ENCODE results near the gene STOML1. TPM values are rescaled to one million over a fixed set of nuclear protein-coding genes. Genes with fewer than 3 reads are reported as not detected.

STOML1 gene
- total and polyA plus RNA-seq, 4 experiments from 2014 or later, result 8.1 to 11.1 (median 9.8) TPM

DNA sequence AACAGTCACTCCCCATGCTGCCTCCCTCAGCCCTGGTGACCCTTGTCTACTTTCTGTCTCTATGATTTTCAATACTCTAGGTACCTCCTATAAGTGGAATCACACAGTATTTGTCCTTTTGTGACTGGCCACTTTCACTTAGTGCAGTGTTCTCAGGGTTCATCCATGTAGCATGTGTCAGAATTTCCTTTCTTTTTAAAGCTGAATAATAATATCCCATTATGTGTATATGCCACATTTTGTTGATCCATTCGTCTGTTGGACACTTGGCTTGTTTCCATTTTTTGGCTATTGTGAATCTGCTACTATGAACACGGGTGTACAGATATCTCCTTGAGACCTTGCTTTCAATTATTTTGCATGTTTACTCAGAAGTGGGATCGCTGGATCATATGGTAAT is 36.6 kb upstream of the STOML1 start:
- Histone ChIP-seq H3K4me3 (ENCODE audit: low read length in 2 of 2) (no peak overlapping the region), H3K27me3 (ENCODE audit: insufficient read depth, low read length) (no peaks in the 10 kb centered on the region), H3K27ac (ENCODE audit: low read depth, low read length) (no peak overlapping the region), H3K36me3 (ENCODE audit: insufficient read depth, low read length) (peaks cover 54% of the 10 kb centered on the region), H3K4me1 (ENCODE audit: insufficient read depth, low read length) (no peaks in the 10 kb centered on the region), H3K9me3 (ENCODE audit: control insufficient read depth in 1 of 2, low read length in 2 of 2) (no peaks in the 10 kb centered on the region)
- Mint-ChIP-seq H3K4me1 (peaks cover 0 to 4% (median 0%) of the 10 kb centered on the region in 4 donors), H3K27me3 (no peaks in the 10 kb centered on the region), H3K36me3 (peaks cover 34 to 62% of the 10 kb centered on the region in 2 donors), H3K4me3 (no peak overlapping the region), H3K27ac (peak overlapping the region in 2 of 7 donors; percentile 5 to 52), H3K9me3 (no peaks in the 10 kb centered on the region)
- ChIA-PET CTCF (ENCODE audit: partially characterized antibody) (interaction anchor here (1.2 to 1.8 kb wide), 2 partner anchors 19 to 56 kb away, joined by 4 to 6 read pairs; no protein-coding TSS in a partner anchor), POLR2A (ENCODE audit: partially characterized antibody) (no interaction called here)
- no peak for DNase-seq
- intact Hi-C loops (cut with micrococcal nuclease), result no loop called here

DNA sequence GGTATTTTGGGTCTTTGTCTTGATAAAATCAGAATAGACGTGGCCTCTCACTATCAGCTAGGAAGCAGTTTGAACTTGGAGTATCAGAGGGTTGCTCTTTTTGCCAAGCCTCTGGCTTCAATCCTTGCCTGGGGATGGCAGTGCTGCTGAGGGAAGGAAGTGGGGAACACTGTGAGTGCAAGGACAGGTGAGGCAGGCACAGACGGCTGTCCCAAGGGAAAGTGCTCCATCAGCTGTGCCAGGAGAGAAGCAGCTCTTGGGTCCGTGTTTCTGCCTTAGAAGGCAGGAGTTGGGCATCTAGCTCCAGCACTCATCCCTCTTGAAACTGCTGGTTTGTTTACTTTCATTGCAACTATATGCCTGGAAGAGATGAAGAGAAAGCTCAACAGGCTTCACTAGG is 35.6 kb upstream of the STOML1 start:
- Histone ChIP-seq H3K27ac (ENCODE audit: low read depth, low read length) (no peak overlapping the region), H3K4me1 (ENCODE audit: insufficient read depth, low read length) (no peaks in the 10 kb centered on the region), H3K27me3 (ENCODE audit: insufficient read depth, low read length) (no peaks in the 10 kb centered on the region), H3K4me3 (ENCODE audit: low read length in 2 of 2) (no peak overlapping the region), H3K36me3 (ENCODE audit: insufficient read depth, low read length) (peaks cover 54% of the 10 kb centered on the region), H3K9me3 (ENCODE audit: control insufficient read depth in 1 of 2, low read length in 2 of 2) (no peaks in the 10 kb centered on the region)
- Mint-ChIP-seq H3K27ac (peak overlapping the region in 1 of 7 donors; percentile 35), H3K4me3 (no peak overlapping the region), H3K27me3 (no peaks in the 10 kb centered on the region), H3K4me1 (peaks cover 0 to 9% (median under 1%) of the 10 kb centered on the region in 4 donors), H3K36me3 (peaks cover 39 to 61% of the 10 kb centered on the region in 2 donors), H3K9me3 (no peaks in the 10 kb centered on the region)
- DNase-seq, result no peak
- ChIA-PET POLR2A (ENCODE audit: partially characterized antibody) (no interaction called here), CTCF (ENCODE audit: partially characterized antibody) (interaction anchor here (0.8 to 1.8 kb wide), 3 partner anchors 20 to 67 kb away, joined by 3 to 6 read pairs (median 4); no protein-coding TSS in a partner anchor)
- intact Hi-C loops (cut with micrococcal nuclease), result no loop called here

DNA sequence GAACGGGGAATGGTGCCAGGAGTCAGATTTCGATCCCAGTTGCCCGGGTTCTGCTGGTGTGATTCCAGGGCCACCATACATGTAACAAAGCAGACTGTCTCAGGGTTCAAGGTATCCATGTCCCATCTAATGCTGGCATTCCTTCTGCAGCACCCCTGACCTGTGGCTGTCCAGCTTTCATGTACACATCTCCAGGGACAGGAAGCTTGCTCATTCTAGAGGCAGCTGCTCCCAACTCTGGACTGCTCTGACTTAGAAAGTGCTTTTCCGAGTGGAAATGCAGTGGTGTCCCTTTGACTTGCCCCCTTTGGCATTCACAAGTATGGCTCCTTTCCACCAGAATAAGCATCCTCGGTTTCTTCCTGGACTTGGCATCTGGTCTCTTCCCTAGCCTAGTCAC is 33.3 kb upstream of the STOML1 start:
- peaks cover 57% of the 10 kb centered on the region for H3K36me3 ChIP-seq (ENCODE audit: insufficient read depth, low read length)
- no peak overlapping the region for H3K4me3 ChIP-seq (ENCODE audit: low read length in 2 of 2)
- CTCF ChIA-PET (ENCODE audit: partially characterized antibody), result no interaction called here
- Mint-ChIP-seq H3K27ac (peak overlapping the region in 1 of 7 donors; percentile 17), H3K9me3 (no peaks in the 10 kb centered on the region), H3K27me3 (no peaks in the 10 kb centered on the region), H3K4me3 (no peak overlapping the region), H3K4me1 (peaks cover 0 to 13% (median 6%) of the 10 kb centered on the region in 4 donors), H3K36me3 (peaks cover 45 to 60% of the 10 kb centered on the region in 2 donors)
- no peak for DNase-seq
- no peaks in the 10 kb centered on the region for H3K4me1 ChIP-seq (ENCODE audit: insufficient read depth, low read length)
- no peaks in the 10 kb centered on the region for H3K27me3 ChIP-seq (ENCODE audit: insufficient read depth, low read length)
- no peaks in the 10 kb centered on the region for H3K9me3 ChIP-seq (ENCODE audit: control insufficient read depth in 1 of 2, low read length in 2 of 2)
- intact Hi-C loops (cut with micrococcal nuclease), result no loop called here
- H3K27ac ChIP-seq (ENCODE audit: low read depth, low read length), result no peak overlapping the region
- POLR2A ChIA-PET (ENCODE audit: partially characterized antibody), result no interaction called here

DNA sequence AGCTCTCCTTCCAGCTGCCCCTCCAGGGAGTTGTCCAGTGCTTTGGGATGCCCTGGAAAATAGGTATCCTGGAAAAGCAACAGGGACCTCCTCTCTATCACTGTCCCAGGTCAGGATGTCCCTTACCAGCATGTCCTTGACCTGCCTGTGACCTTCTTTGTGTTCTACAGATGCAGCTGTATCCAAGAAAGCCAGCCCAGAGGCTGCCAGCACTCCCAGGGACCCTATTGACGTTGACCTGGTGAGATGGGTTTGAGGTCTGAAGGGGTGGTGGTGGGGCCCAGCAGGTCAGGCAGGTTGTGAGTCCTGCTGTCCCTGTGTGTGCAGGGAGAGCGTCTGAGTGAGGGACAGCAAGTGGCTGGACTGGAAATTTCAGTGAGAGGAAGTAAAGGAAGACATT is 32.6 kb upstream of the STOML1 start:
- no peak for DNase-seq
- no peaks in the 10 kb centered on the region for H3K9me3 Mint-ChIP-seq
- no peaks in the 10 kb centered on the region for H3K27me3 Mint-ChIP-seq
- no peak overlapping the region for H3K4me3 Mint-ChIP-seq
- Histone ChIP-seq H3K36me3 (ENCODE audit: insufficient read depth, low read length) (peaks cover 57% of the 10 kb centered on the region), H3K27me3 (ENCODE audit: insufficient read depth, low read length) (no peaks in the 10 kb centered on the region), H3K9me3 (ENCODE audit: control insufficient read depth in 1 of 2, low read length in 2 of 2) (no peaks in the 10 kb centered on the region), H3K4me3 (ENCODE audit: low read length in 2 of 2) (no peak overlapping the region), H3K27ac (ENCODE audit: low read depth, low read length) (no peak overlapping the region), H3K4me1 (ENCODE audit: insufficient read depth, low read length) (no peaks in the 10 kb centered on the region)
- ChIA-PET CTCF (ENCODE audit: partially characterized antibody) (interaction anchor here (1.0 kb wide), 1 partner anchor 31 kb away, joined by 3 read pairs; the partner anchor contains the start of gene PML), POLR2A (ENCODE audit: partially characterized antibody) (no interaction called here)
- peak overlapping the region in 3 of 7 donors; percentile 24 to 64 (median 54) for H3K27ac Mint-ChIP-seq
- intact Hi-C loops (cut with micrococcal nuclease), result no loop called here
- peaks cover 0 to 13% (median 7%) of the 10 kb centered on the region in 4 donors for H3K4me1 Mint-ChIP-seq
- peaks cover 45 to 58% of the 10 kb centered on the region in 2 donors for H3K36me3 Mint-ChIP-seq

DNA sequence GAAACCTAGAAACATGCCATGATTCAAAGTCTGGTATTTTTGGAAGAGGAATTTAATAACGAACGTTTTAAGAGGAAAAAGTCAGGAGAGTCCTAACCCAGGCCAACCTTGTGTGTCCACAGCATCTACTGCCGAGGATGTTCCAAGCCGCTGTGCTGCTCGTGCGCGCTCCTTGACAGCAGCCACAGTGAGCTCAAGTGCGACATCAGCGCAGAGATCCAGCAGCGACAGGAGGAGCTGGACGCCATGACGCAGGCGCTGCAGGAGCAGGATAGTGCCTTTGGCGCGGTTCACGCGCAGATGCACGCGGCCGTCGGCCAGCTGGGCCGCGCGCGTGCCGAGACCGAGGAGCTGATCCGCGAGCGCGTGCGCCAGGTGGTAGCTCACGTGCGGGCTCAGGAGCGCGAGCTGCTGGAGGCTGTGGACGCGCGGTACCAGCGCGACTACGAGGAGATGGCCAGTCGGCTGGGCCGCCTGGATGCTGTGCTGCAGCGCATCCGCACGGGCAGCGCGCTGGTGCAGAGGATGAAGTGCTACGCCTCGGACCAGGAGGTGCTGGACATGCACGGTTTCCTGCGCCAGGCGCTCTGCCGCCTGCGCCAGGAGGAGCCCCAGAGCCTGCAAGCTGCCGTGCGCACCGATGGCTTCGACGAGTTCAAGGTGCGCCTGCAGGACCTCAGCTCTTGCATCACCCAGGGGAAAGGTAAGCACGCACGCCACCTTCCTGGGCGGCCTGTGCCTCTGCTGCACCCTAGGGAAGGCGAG is 30.8 kb upstream of the STOML1 start:
- Mint-ChIP-seq H3K36me3 (peaks cover 45 to 49% of the 10 kb centered on the region in 2 donors), H3K4me1 (peaks cover 0 to 13% (median 7%) of the 10 kb centered on the region in 4 donors), H3K27ac (peak overlapping the region in 2 of 7 donors; percentile 5 to 53), H3K9me3 (no peaks in the 10 kb centered on the region), H3K27me3 (no peaks in the 10 kb centered on the region), H3K4me3 (no peak overlapping the region)
- POLR2A ChIA-PET (ENCODE audit: partially characterized antibody), result no interaction called here
- Histone ChIP-seq H3K4me3 (ENCODE audit: low read length in 2 of 2) (no peak overlapping the region), H3K9me3 (ENCODE audit: control insufficient read depth in 1 of 2, low read length in 2 of 2) (no peaks in the 10 kb centered on the region), H3K27me3 (ENCODE audit: insufficient read depth, low read length) (no peaks in the 10 kb centered on the region), H3K27ac (ENCODE audit: low read depth, low read length) (no peak overlapping the region), H3K4me1 (ENCODE audit: insufficient read depth, low read length) (peaks cover 5% of the 10 kb centered on the region), H3K36me3 (ENCODE audit: insufficient read depth, low read length) (peaks cover 54% of the 10 kb centered on the region)
- intact Hi-C loops (cut with micrococcal nuclease), result no loop called here
- no peak for DNase-seq
- CTCF ChIA-PET (ENCODE audit: partially characterized antibody), result interaction anchor here (1.1 kb wide), 1 partner anchor 26 kb away, joined by 4 read pairs; no protein-coding TSS in a partner anchor

DNA sequence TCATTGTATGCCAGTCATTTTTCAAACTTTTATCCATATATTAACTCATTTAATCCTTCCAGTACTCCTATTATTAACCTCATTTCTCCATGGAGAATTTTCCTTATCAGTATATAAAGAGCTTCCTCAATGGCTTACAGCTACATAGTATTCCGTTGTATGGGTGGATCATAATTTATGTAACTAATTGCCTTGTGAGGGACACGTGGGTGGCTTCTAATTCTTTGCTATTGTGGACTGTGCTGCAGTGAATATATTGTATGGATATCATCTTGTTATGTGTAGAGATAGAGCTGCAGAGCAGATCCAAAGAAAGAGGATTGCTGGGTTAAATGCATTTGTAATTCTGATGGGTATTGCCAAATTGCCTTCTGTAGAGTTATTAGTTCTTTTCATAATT is 27.6 kb upstream of the STOML1 start:
- Histone ChIP-seq H3K4me1 (ENCODE audit: insufficient read depth, low read length) (peaks cover 12% of the 10 kb centered on the region), H3K4me3 (ENCODE audit: low read length in 2 of 2) (no peak overlapping the region), H3K9me3 (ENCODE audit: control insufficient read depth in 1 of 2, low read length in 2 of 2) (no peaks in the 10 kb centered on the region), H3K36me3 (ENCODE audit: insufficient read depth, low read length) (peaks cover 36% of the 10 kb centered on the region), H3K27ac (ENCODE audit: low read depth, low read length) (no peak overlapping the region), H3K27me3 (ENCODE audit: insufficient read depth, low read length) (no peaks in the 10 kb centered on the region)
- intact Hi-C loops (cut with micrococcal nuclease), result no loop called here
- no peaks in the 10 kb centered on the region for H3K27me3 Mint-ChIP-seq
- ChIA-PET CTCF (ENCODE audit: partially characterized antibody) (no interaction called here), POLR2A (ENCODE audit: partially characterized antibody) (no interaction called here)
- peaks cover 10 to 24% (median 18%) of the 10 kb centered on the region in 4 donors for H3K4me1 Mint-ChIP-seq
- no peak overlapping the region for H3K4me3 Mint-ChIP-seq
- H3K36me3 Mint-ChIP-seq, result peaks cover 40 to 46% of the 10 kb centered on the region in 2 donors
- no peak for DNase-seq
- H3K27ac Mint-ChIP-seq, result peak overlapping the region in 1 of 7 donors; percentile 35
- H3K9me3 Mint-ChIP-seq, result no peaks in the 10 kb centered on the region

DNA sequence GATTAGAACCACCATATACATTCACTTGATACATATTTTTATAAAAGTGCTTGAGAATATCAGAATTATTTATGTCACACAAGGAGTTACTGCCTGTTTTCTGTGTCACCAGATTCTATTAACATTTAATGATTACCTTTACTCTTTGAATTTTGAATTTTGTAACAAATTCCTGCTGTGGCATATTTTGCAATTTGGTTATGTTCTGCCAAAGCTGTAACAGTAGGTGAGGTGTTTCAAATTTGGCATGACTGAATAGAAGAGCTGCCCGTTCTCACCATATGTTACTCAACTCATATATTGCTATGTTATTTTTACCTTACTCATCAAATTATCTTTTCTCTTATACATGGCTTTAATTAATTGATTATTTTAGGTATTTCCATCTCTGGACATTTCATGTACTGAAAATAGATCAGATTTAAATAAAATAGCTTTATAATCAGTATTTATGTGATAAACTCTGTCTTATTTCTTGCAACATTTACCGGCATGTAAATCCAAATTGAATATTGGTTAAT is 21.3 kb upstream of the STOML1 start:
- intact Hi-C loops (cut with micrococcal nuclease), result no loop called here
- ChIA-PET POLR2A (ENCODE audit: partially characterized antibody) (interaction anchor here (1.2 kb wide), 1 partner anchor 19 kb away, joined by 4 read pairs; the partner anchor contains the start of gene PML), CTCF (ENCODE audit: partially characterized antibody) (interaction anchor here (1.2 kb wide), 1 partner anchor 40 kb away, joined by 3 read pairs; no protein-coding TSS in a partner anchor)
- DNase-seq, result no peak
- peaks cover 33 to 57% (median 48%) of the 10 kb centered on the region in 4 donors for H3K4me1 Mint-ChIP-seq
- H3K4me3 Mint-ChIP-seq, result no peak overlapping the region
- Histone ChIP-seq H3K4me1 (ENCODE audit: insufficient read depth, low read length) (peaks cover 48% of the 10 kb centered on the region), H3K36me3 (ENCODE audit: insufficient read depth, low read length) (peaks cover 25% of the 10 kb centered on the region), H3K9me3 (ENCODE audit: control insufficient read depth in 1 of 2, low read length in 2 of 2) (no peaks in the 10 kb centered on the region), H3K4me3 (ENCODE audit: low read length in 2 of 2) (no peak overlapping the region), H3K27me3 (ENCODE audit: insufficient read depth, low read length) (no peaks in the 10 kb centered on the region), H3K27ac (ENCODE audit: low read depth, low read length) (no peak overlapping the region)
- H3K36me3 Mint-ChIP-seq, result peaks cover 41 to 53% of the 10 kb centered on the region in 2 donors
- H3K27me3 Mint-ChIP-seq, result no peaks in the 10 kb centered on the region
- peak overlapping the region in 2 of 7 donors; percentile 22 to 45 for H3K27ac Mint-ChIP-seq
- H3K9me3 Mint-ChIP-seq, result no peaks in the 10 kb centered on the region
